Measurements from ENCODE around the gene SUGCT. TPM values are rescaled to one million over a fixed set of nuclear protein-coding genes. Genes with fewer than 3 reads are reported as not detected.

The SUGCT gene
- total RNA-seq, 1 experiment from 2014 or later: 1.5 TPM

DNA sequence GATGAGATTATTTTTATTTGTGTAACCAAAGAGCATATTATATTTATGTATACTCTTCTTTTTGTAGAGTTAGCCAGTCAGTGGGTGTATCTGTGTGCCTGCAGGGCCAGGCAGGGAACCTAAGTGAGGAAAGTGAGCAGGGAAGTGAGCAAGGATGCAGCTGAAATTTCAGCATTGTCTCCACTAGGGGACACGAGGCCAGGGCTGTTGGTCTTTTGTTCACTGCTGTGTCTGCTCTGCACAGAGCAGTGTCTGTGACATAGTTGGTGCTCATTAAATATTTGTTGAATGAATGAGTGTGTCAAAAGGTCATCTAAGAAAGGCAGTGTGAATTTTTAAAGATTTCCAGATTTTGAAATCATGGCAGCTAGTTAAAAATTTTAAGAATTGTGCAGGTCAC, 51.8 kb downstream of the SUGCT start:
- BruUV-seq (replicated peaks): no TSS peak
- ChIA-PET POLR2A (ENCODE audit: low non-redundant PET) (no interaction called here), CTCF (no interaction called here)
- no peaks in the 10 kb centered on the region for H3K9me3 ChIP-seq (ENCODE audit: low read depth, low read length, poor library complexity, severe bottlenecking)
- H3K36me3 ChIP-seq (ENCODE audit: insufficient read depth, low read length, poor library complexity, severe bottlenecking): no peaks in the 10 kb centered on the region
- H3K27ac ChIP-seq (ENCODE audit: low read depth, low read length, poor library complexity, severe bottlenecking): no peak overlapping the region
- H3K4me1 ChIP-seq (ENCODE audit: insufficient read depth, low read length, poor library complexity, severe bottlenecking): no peaks in the 10 kb centered on the region
- no peaks in the 10 kb centered on the region for H3K27me3 ChIP-seq (replicated peaks; ENCODE audit: insufficient read depth, low read depth, low read length, poor library complexity)
- no peak overlapping the region for H3K4me3 ChIP-seq (ENCODE audit: low read depth, low read length, poor library complexity, severe bottlenecking)
- no peak for TF ChIP-seq EZH2 (IDR thresholded peaks at IDR 0.05; ENCODE audit: borderline replicate concordance, low read depth, low read length, poor library complexity, severe bottlenecking)
- TF ChIP-seq, protein P1, sequence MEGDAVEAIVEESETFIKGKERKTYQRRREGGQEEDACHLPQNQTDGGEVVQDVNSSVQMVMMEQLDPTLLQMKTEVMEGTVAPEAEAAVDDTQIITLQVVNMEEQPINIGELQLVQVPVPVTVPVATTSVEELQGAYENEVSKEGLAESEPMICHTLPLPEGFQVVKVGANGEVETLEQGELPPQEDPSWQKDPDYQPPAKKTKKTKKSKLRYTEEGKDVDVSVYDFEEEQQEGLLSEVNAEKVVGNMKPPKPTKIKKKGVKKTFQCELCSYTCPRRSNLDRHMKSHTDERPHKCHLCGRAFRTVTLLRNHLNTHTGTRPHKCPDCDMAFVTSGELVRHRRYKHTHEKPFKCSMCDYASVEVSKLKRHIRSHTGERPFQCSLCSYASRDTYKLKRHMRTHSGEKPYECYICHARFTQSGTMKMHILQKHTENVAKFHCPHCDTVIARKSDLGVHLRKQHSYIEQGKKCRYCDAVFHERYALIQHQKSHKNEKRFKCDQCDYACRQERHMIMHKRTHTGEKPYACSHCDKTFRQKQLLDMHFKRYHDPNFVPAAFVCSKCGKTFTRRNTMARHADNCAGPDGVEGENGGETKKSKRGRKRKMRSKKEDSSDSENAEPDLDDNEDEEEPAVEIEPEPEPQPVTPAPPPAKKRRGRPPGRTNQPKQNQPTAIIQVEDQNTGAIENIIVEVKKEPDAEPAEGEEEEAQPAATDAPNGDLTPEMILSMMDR (conservative IDR thresholded peaks at IDR 0.05; ENCODE audit: low read depth, low read length): 0 out of 2 replicates have a peak, but pooled peaks have one; percentile 18
- DNase-seq (ENCODE audit: low spot score): no peak
- intact Hi-C loops (cut with micrococcal nuclease; ENCODE audit: unreplicated experiment): no loop called here

DNA sequence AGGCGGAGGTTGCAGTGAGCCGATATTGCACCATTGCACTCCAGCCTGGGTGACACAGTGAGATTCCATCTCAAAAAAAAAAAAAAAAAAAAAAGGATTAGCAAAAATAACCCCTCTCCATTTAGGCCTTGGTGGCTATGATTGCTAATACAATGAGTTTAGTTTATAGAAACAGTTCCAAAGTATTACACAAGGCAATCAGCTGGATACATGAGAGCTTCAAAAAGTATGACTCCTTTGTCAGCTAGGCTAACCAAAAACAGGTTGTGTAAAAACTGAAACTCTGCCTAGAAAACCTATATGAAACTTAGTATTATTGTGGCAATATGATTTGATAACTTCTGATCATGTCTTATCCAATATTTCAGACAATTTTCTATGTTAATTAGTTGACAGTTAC, 57.2 kb downstream of the SUGCT start:
- intact Hi-C loops (cut with micrococcal nuclease; ENCODE audit: unreplicated experiment): no loop called here
- ChIA-PET CTCF (interaction anchor here (0.7 kb wide), 1 partner anchor 829 kb away, joined by 5 read pairs; no protein-coding TSS in a partner anchor), POLR2A (ENCODE audit: low non-redundant PET) (no interaction called here)
- Histone ChIP-seq H3K27ac (ENCODE audit: low read depth, low read length, poor library complexity, severe bottlenecking) (no peak overlapping the region), H3K4me1 (ENCODE audit: insufficient read depth, low read length, poor library complexity, severe bottlenecking) (no peaks in the 10 kb centered on the region), H3K4me3 (ENCODE audit: low read depth, low read length, poor library complexity, severe bottlenecking) (no peak overlapping the region), H3K27me3 (replicated peaks; ENCODE audit: insufficient read depth, low read depth, low read length, poor library complexity) (no peaks in the 10 kb centered on the region), H3K9me3 (ENCODE audit: low read depth, low read length, poor library complexity, severe bottlenecking) (no peaks in the 10 kb centered on the region), H3K36me3 (ENCODE audit: insufficient read depth, low read length, poor library complexity, severe bottlenecking) (no peaks in the 10 kb centered on the region)
- BruUV-seq (replicated peaks): no TSS peak
- TF ChIP-seq, protein P1 (conservative IDR thresholded peaks at IDR 0.05; ENCODE audit: low read depth, low read length): no peak
- TF ChIP-seq EZH2 (IDR thresholded peaks at IDR 0.05; ENCODE audit: borderline replicate concordance, low read depth, low read length, poor library complexity, severe bottlenecking): no peak
- no peak for DNase-seq (ENCODE audit: low spot score)

DNA sequence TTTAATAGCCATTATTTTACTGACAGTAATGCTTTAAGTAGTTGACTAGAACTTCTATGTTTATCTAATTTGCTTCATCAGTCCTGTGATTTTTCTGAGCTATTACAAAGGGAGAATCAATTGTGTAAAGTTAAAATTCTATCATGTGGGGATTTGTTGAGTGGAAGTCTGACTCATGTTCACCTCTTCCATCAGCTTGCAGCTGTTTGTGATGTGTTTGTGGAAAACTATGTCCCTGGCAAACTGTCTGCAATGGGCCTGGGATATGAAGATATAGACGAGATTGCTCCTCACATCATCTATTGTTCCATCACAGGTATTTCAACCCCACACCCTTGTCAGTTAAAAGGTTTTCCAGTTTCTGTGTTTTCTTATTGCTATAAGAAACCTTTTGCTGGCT, 59.9 kb downstream of the SUGCT start:
- H3K27me3 ChIP-seq (replicated peaks; ENCODE audit: insufficient read depth, low read depth, low read length, poor library complexity): no peaks in the 10 kb centered on the region
- TF ChIP-seq, protein P1 (conservative IDR thresholded peaks at IDR 0.05; ENCODE audit: low read depth, low read length): no peak
- no peak for TF ChIP-seq EZH2 (IDR thresholded peaks at IDR 0.05; ENCODE audit: borderline replicate concordance, low read depth, low read length, poor library complexity, severe bottlenecking)
- intact Hi-C loops (cut with micrococcal nuclease; ENCODE audit: unreplicated experiment): no loop called here
- ChIA-PET POLR2A (ENCODE audit: low non-redundant PET) (no interaction called here), CTCF (no interaction called here)
- no peaks in the 10 kb centered on the region for H3K36me3 ChIP-seq (ENCODE audit: insufficient read depth, low read length, poor library complexity, severe bottlenecking)
- H3K9me3 ChIP-seq (ENCODE audit: low read depth, low read length, poor library complexity, severe bottlenecking): no peaks in the 10 kb centered on the region
- H3K4me1 ChIP-seq (ENCODE audit: insufficient read depth, low read length, poor library complexity, severe bottlenecking): no peaks in the 10 kb centered on the region
- no peak overlapping the region for H3K27ac ChIP-seq (ENCODE audit: low read depth, low read length, poor library complexity, severe bottlenecking)
- no peak for DNase-seq (ENCODE audit: low spot score)
- no peak overlapping the region for H3K4me3 ChIP-seq (ENCODE audit: low read depth, low read length, poor library complexity, severe bottlenecking)
- no TSS peak for BruUV-seq (replicated peaks)

Data from A673 (cell line).